Activated T-cell treated with anti-CD3 and anti-CD28 coated beads, Interleukin-2, amount 50 U/mL, for 48 hours (primary cell): Measurements from ENCODE around the gene TRIM69.

Experiments used
- DNase-seq, 2 experiments: peaks; one replicate each; pipeline ENCODE4 v3.0.0-alpha.2; 2020

TRIM69 gene

DNA sequence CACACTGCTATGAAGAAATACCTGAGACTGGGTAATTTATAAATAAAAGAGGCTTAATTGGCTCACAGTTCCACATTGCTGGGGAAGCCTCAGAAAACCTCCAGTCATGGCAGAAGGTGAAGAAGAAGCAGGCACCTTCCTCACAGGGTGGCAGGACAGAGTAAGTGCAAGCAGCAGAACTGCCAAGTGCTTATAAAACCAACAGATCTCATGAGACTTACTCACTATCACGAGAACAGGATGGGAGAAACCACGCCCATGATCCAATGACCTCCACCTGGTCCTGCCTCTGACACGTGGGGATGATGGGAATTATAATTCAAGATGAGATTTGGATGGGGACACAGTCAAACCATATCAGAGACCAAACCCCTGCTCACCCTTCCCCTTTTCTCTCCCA is 75.0 kb downstream of the TRIM69 start:
- no peak for DNase-seq

DNA sequence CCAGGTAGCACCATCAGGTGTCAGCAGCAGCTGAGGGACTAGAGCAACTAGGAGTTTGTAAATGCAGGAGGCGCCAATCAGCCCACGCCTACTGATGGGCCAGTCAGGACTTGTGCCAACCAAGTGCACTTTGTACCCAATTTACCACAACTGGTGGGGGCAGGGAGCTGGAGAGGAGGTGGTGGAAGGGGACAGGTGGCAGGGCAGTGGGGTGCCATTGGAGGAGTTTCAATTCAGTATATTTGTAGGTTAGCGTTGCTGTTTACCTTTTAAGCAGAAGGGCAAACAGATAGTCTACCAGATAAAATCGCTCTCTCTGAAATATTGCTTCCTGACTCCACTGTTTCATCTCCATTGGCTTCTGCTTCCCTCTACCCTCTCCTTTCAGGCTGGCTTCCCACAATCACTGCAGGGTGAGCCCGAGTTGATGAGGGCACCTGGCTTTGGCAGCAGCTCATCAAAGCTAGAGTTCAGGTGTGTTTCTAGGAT is 75.7 kb downstream of the TRIM69 start:
- DNase-seq: no peak

DNA sequence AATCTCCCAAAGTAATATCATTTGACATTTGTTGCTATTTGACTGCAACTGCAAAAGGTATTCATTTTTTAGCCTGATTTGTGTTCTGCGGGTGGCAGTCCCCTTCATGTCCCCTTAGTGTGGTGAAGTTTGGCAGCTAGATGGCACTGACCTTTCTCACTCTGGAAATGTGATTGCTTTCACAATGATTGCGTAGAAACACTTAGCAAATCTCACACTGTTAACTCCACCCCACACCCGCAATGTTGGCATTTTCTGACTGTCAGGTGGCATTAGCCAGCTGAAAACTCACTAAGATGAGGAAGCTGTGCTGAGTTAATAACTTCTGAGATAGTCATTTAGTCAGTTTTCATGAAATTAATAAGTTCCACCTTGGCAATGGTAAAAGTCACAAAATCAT is 76.9 kb downstream of the TRIM69 start:
- DNase-seq: peak in 1 of 2 experiments; percentile 25
